Stimulated activated naive B cell treated with anti-CD40 and anti-IgM and Interleukin-4, amounts not matched to agents 10 μg/mL and 1 μg/mL and 100 μg/mL, for 72 hours (primary cell): Measurements from ENCODE around the gene RFPL2.
"Not testable (repeated sequence)": the region's sequence is repeated elsewhere in the genome, so short reads cannot be mapped to it uniquely, and the experiment has no call there.

Experiments
- ATAC-seq, 2 donors: fragments of 150-1000 bp; cut with Tn5 transposase; replicated peaks; 2 replicates each; pipeline ENCODE4 v1.10.0; 2021; ENCODE audit warnings: moderate library complexity in 1 of 2
- DNase-seq: peaks from one replicate; pipeline ENCODE4 v3.0.0; 2021
- H3K27ac Mint-ChIP-seq: one replicate; pipeline ENCODE4 v1.8.0; 2022; ENCODE audit warnings: mild to moderate bottlenecking, mixed read lengths
- H3K27me3 Mint-ChIP-seq, 2 donors: one replicate each; pipeline ENCODE4 v1.8.0; 2022; ENCODE audit warnings: mixed read lengths in 2 of 2
- H3K36me3 Mint-ChIP-seq, 2 donors: one replicate each; pipeline ENCODE4 v1.8.0; 2022; ENCODE audit warnings: mixed read lengths in 2 of 2, mild to moderate bottlenecking in 1 of 2
- H3K4me1 Mint-ChIP-seq, 2 donors: one replicate each; pipeline ENCODE4 v1.8.0; 2022; ENCODE audit warnings: mixed read lengths in 2 of 2, mild to moderate bottlenecking in 1 of 2
- H3K4me3 Mint-ChIP-seq, 2 donors: one replicate each; pipeline ENCODE4 v1.8.0; 2022; ENCODE audit warnings: mild to moderate bottlenecking in 2 of 2, mixed read lengths in 2 of 2, moderate library complexity in 1 of 2
- H3K9me3 Mint-ChIP-seq, 2 donors: one replicate each; pipeline ENCODE4 v1.8.0; 2022; ENCODE audit warnings: mixed read lengths in 2 of 2, mild to moderate bottlenecking in 1 of 2

Gene RFPL2

DNA sequence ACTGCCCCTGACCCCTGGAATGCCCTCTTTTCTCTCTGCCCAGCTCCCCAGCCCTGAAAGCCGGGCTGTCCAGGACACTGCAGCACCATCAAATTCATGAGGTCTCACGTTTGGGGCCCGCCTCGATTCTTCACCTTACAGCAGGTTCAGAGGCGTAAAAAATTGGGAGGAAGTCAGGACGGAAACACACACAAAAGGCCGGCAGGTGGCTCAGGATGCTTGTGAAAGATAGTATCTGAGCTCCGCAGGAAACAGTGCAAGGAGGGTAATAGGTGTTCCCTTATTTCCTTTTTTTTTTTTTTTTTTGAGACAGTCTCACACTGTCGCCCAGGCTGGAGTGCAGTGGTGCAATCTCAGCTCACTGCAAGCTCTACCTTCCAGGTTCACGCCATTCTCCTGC lies 4.1 kb downstream of the RFPL2 start:
- no peak for DNase-seq
- peaks cover 64 to 82% of the 10 kb centered on the region in 2 donors for H3K27me3 Mint-ChIP-seq
- ATAC-seq = no peak
- no peak overlapping the region for H3K4me3 Mint-ChIP-seq
- no peak overlapping the region for H3K27ac Mint-ChIP-seq
- no peaks in the 10 kb centered on the region for H3K36me3 Mint-ChIP-seq
- H3K9me3 Mint-ChIP-seq = no peaks in the 10 kb centered on the region
- H3K4me1 Mint-ChIP-seq = peaks cover 9 to 18% of the 10 kb centered on the region in 2 donors

DNA sequence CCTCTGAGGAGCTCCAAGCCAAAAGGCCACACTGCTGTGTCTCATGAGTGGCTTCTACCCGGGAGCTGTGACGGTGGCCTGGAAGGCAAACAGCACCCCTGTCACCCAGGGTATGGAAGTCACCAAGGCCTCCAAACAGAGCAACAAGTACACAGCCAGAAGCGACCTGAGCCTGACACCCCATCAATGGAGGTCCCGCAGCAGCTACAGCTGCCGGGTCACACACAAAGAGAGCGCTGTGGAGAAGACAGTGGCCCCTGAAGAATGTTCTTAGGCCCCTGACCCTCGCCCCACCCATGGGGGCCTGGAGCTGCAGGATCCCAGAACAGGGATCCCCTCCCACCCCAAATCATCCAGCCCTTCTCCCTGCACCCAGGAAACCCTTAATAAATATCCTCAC lies 4.9 kb downstream of the RFPL2 start:
- Mint-ChIP-seq H3K27me3 (peaks cover 59 to 79% of the 10 kb centered on the region in 2 donors), H3K4me1 (peaks cover 9 to 18% of the 10 kb centered on the region in 2 donors), H3K9me3 (no peaks in the 10 kb centered on the region), H3K36me3 (no peaks in the 10 kb centered on the region), H3K27ac (no peak overlapping the region), H3K4me3 (no peak overlapping the region)
- no peak for ATAC-seq
- DNase-seq = no peak

- Mint-ChIP-seq H3K27me3 (peaks cover 53 to 73% of the 10 kb centered on the region in 2 donors), H3K4me3 (no peak overlapping the region)
- DNase-seq = no peak
These were observed 5.5 kb downstream of the RFPL2 start for GRCh38 chr22:32199341-32199740.

GRCh38 chr22:32197553-32198226 lies 7.2 kb downstream of the RFPL2 start:
- H3K4me3 Mint-ChIP-seq, H3K4me1 Mint-ChIP-seq: not testable (repeated sequence)

More at GRCh38 chr22:32199341-32199740, 5.5 kb downstream of the RFPL2 start:
- no peaks in the 10 kb centered on the region for H3K36me3 Mint-ChIP-seq
- H3K9me3 Mint-ChIP-seq = no peaks in the 10 kb centered on the region
- no peak overlapping the region for H3K27ac Mint-ChIP-seq
- ATAC-seq = no peak
- peaks cover 7 to 16% of the 10 kb centered on the region in 2 donors for H3K4me1 Mint-ChIP-seq

DNA sequence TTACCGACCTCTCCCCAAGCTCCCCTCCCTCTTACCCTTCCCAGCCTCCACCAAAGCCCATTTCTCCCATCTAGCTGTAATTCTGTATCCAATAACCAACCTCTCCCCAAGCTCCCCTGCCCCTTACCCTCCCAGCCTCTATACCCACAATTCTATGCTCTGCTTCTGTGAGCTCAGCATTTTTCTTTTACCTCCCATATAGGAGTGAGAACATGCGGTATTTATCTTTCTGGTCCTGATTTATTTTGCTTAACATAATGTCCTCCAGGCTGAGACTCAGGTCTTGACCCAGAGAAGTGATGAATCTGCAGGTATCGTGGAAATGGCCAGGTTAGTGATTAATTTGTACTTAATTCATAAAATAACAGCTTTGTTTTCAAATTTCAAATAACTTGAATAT lies 9.0 kb downstream of the RFPL2 start:
- DNase-seq, H3K4me1 Mint-ChIP-seq, H3K27ac Mint-ChIP-seq, H3K36me3 Mint-ChIP-seq, ATAC-seq, H3K4me3 Mint-ChIP-seq, H3K9me3 Mint-ChIP-seq: not testable (repeated sequence)
- H3K27me3 Mint-ChIP-seq = peaks cover 38 to 57% of the 10 kb centered on the region in 2 donors

More at GRCh38 chr22:32197553-32198226, 7.2 kb downstream of the RFPL2 start:
- H3K36me3 Mint-ChIP-seq, DNase-seq, ATAC-seq, H3K9me3 Mint-ChIP-seq, H3K27ac Mint-ChIP-seq: not testable (repeated sequence)
- H3K27me3 Mint-ChIP-seq = peaks cover 40 to 62% of the 10 kb centered on the region in 2 donors

DNA sequence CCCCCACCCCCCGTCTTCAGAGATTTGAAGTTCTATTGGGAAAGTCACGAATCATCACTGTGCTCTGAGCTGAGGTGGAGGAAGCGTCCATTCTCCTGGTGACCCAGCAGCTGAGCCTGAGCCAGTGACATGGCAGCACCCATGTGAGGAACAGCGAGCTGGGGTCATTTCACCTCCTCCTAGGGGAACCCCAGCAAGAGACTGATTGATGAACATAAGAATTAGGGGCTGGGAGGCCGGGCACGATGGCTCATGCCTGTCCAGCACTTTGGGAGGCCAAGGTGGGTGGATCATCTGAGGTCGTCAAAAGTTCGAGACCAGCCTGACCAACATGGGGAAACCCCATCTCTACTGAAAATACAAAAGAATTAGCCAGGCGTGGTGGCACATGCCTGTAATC lies 11.5 kb downstream of the RFPL2 start:
- H3K27ac Mint-ChIP-seq, H3K4me3 Mint-ChIP-seq, DNase-seq, H3K9me3 Mint-ChIP-seq, H3K4me1 Mint-ChIP-seq, ATAC-seq, H3K36me3 Mint-ChIP-seq: not testable (repeated sequence)
- H3K27me3 Mint-ChIP-seq = peaks cover 25 to 32% of the 10 kb centered on the region in 2 donors

DNA sequence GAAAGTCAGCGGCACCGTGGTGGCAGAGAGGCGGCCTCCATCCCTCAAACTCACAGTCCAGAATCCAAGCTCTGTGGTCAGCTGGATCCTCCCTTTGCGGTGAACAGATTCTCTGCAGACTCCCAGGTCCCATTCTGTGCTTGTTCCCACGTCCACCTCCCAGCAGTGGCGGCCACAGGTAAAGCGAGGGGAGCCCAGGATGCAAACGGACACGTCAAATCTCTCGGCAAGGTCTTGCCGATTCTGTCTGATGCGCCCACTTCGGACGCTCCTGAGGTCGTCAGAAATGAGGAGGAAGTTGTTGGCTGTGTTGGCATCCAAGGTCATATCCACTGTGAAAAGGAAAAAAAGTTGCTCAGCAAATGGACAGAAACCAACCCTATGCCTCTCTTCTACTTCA lies 13.9 kb downstream of the RFPL2 start:
- not testable (repeated sequence) for H3K4me3 Mint-ChIP-seq, ATAC-seq, H3K4me1 Mint-ChIP-seq, DNase-seq, H3K9me3 Mint-ChIP-seq, H3K27ac Mint-ChIP-seq, H3K36me3 Mint-ChIP-seq
- peaks cover 21 to 26% of the 10 kb centered on the region in 2 donors for H3K27me3 Mint-ChIP-seq

DNA sequence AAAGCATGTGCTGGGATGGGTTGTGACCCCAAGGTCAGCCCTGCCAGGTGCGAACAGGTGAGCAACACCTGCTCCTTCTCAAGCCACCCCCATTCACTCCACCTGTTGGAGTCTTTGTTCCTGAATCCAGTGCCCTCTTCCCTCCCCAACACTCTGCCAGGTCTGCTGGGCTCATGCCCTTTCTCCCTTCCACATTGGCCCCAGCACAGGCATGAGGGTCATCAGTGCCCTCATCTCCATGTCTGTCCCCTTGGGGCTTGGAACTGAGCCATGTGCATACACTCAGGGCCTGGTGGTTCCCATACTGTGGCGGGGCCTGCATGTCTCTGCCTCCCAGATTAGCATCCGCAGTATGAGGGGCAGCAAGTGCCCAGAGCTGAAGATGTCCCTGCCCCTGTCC lies 19.1 kb downstream of the RFPL2 start:
- H3K27ac Mint-ChIP-seq = no peak overlapping the region
- H3K27me3 Mint-ChIP-seq = peaks cover 12% of the 10 kb centered on the region in 2 donors
- DNase-seq (no peak), ATAC-seq (no peak)
- H3K4me3 Mint-ChIP-seq = no peak overlapping the region
- no peaks in the 10 kb centered on the region for H3K4me1 Mint-ChIP-seq
- no peaks in the 10 kb centered on the region for H3K36me3 Mint-ChIP-seq
- no peaks in the 10 kb centered on the region for H3K9me3 Mint-ChIP-seq

DNA sequence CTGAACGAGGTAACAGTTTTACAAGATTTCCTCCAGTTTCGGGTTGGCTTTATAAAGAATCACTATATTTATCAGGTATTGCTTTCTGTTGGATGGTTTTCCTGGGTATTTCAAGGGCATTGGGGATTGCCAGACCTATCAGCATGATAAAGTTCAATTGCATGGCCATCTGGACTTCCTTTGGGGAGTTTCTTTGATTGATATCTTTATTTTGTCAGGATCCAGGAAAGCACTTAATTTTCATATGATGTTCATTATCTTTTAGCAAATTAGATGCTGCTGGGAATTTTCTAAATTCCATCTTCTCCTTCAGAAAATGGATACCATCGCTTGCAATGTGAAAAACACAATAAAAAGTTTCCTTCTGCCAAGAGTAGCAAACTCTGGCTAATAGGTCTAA lies 21.2 kb downstream of the RFPL2 start:
- no peaks in the 10 kb centered on the region for H3K36me3 Mint-ChIP-seq
- H3K27me3 Mint-ChIP-seq = peaks cover 15 to 21% of the 10 kb centered on the region in 2 donors
- H3K4me1 Mint-ChIP-seq = no peaks in the 10 kb centered on the region
- DNase-seq (no peak), ATAC-seq (no peak)
- no peak overlapping the region for H3K27ac Mint-ChIP-seq
- no peaks in the 10 kb centered on the region for H3K9me3 Mint-ChIP-seq
- no peak overlapping the region for H3K4me3 Mint-ChIP-seq

DNA sequence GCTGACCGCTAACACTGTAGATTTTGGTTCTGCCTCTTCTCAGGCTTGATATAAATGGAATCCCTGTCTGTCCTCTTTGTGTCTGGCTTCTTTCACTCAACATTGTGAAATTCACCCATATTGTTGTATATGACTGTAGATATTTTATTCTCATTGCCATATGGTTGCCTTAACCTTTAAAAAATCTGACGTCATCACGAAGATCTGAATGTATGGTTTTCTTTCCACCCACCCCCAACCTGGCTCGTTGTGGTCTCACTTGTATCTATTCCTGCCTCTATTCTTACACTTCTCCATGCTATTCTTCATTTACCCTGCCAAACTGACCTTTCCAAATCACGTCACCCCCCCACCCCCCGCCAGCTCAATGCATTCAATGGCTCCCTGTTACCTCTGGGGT lies 23.8 kb downstream of the RFPL2 start:
- H3K9me3 Mint-ChIP-seq = no peaks in the 10 kb centered on the region
- H3K27me3 Mint-ChIP-seq = peaks cover 20 to 40% of the 10 kb centered on the region in 2 donors
- no peak overlapping the region for H3K27ac Mint-ChIP-seq
- H3K4me1 Mint-ChIP-seq = no peaks in the 10 kb centered on the region
- H3K4me3 Mint-ChIP-seq = no peak overlapping the region
- DNase-seq (no peak), ATAC-seq (no peak)
- H3K36me3 Mint-ChIP-seq = no peaks in the 10 kb centered on the region

DNA sequence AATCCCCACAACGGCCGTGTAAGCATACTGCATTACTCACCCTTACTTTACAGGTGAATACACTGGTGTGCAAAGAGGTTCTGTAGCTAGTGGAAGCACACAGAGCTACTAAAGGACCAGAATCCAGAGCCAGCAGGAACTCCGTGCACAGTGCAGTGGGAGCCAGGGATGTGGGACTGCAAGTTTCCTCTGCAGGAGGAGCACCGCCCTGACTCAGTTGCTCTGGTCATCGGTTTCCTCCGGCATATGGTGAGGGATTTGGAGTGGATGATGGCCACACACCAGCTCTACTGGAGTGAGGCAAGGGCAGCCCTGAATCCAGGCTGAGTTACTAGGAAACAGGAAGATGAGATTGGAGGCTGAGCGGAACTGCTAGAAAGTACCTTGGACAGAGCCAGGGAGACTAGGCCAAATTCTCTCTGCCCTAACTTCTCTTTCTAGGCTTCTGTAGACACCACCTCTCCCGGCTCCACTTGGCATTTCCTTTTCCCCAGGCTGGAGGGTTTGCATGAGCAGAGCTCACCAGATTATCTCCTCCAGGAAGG lies 27.6 kb downstream of the RFPL2 start:
- no peak overlapping the region for H3K4me3 Mint-ChIP-seq
- H3K36me3 Mint-ChIP-seq = no peaks in the 10 kb centered on the region
- no peak for ATAC-seq
- peaks cover 29 to 46% of the 10 kb centered on the region in 2 donors for H3K27me3 Mint-ChIP-seq
- H3K4me1 Mint-ChIP-seq = no peaks in the 10 kb centered on the region
- no peak for DNase-seq
- no peak overlapping the region for H3K27ac Mint-ChIP-seq
- no peaks in the 10 kb centered on the region for H3K9me3 Mint-ChIP-seq

- no peak overlapping the region for H3K4me3 Mint-ChIP-seq
- DNase-seq = no peak
These were observed 28.9 kb downstream of the RFPL2 start for GRCh38 chr22:32175683-32176644.

DNA sequence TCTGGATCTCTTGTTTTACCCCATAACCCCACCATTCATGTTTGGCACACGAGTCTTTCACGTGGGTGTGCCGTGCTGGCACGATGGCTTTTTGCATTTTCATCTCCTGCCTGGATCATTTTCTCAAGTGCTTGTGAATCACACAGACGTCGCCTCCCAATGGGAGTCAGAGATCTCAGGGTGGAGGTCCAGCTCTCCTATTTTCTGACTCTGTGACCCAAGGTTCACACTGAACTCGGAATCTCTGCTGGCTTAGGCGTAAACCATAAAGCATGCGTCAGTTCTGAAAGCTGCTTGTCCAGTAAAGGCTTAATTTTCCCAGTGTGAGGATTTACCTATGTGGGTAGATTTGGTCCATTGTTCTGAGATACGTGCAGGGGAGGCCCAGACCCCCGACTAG lies 29.8 kb downstream of the RFPL2 start:
- ATAC-seq = no peak
- Mint-ChIP-seq H3K4me1 (no peaks in the 10 kb centered on the region), H3K27me3 (peaks cover 29 to 46% of the 10 kb centered on the region in 2 donors), H3K36me3 (no peaks in the 10 kb centered on the region), H3K4me3 (no peak overlapping the region), H3K9me3 (no peaks in the 10 kb centered on the region), H3K27ac (no peak overlapping the region)
- no peak for DNase-seq

More at GRCh38 chr22:32175683-32176644, 28.9 kb downstream of the RFPL2 start:
- no peaks in the 10 kb centered on the region for H3K36me3 Mint-ChIP-seq
- peak; percentile 19 to 27 for ATAC-seq
- no peak overlapping the region for H3K27ac Mint-ChIP-seq
- peaks cover 29 to 46% of the 10 kb centered on the region in 2 donors for H3K27me3 Mint-ChIP-seq
- no peaks in the 10 kb centered on the region for H3K9me3 Mint-ChIP-seq
- H3K4me1 Mint-ChIP-seq = no peaks in the 10 kb centered on the region

- Mint-ChIP-seq H3K9me3 (no peaks in the 10 kb centered on the region), H3K4me3 (no peak overlapping the region), H3K27ac (no peak overlapping the region), H3K4me1 (no peaks in the 10 kb centered on the region), H3K27me3 (peaks cover 13 to 20% of the 10 kb centered on the region in 2 donors), H3K36me3 (no peaks in the 10 kb centered on the region)
- ATAC-seq (no peak), DNase-seq (no peak)
These were observed 39.2 kb downstream of the RFPL2 start for GRCh38 chr22:32165681-32166080.
